Fibroblast of villous mesenchyme (primary cell): ENCODE data around the gene MACROD1. TPM values are rescaled to one million over a fixed set of nuclear protein-coding genes. Genes with fewer than 3 reads are reported as not detected.

ENCODE experiments used
- DNase-seq: peaks from one replicate; pipeline ENCODE4 v3.0.0-alpha.2; 2010; ENCODE audit warnings: low read depth
- H3K4me3 ChIP-seq: 2 replicates; pipeline ENCODE4 v1.5.1; 2011; ENCODE audit warnings: low read depth, mild to moderate bottlenecking, low read length
- CTCF ChIP-seq: IDR thresholded peaks from 2 replicates; pipeline ENCODE4 v1.5.1; 2012; ENCODE audit warnings: low read depth, mild to moderate bottlenecking, low read length; ENCODE audit not compliant: insufficient read depth
- total RNA-seq: library from RNA; depleted of rRNA; stranded (reverse); fragments of >200 nt; gene quantifications from 2 replicates; pipeline ENCODE4 v1.2.3, GENCODE V29; 2012

The MACROD1 gene
- total RNA-seq, 1 donor: 8.6 TPM

DNA sequence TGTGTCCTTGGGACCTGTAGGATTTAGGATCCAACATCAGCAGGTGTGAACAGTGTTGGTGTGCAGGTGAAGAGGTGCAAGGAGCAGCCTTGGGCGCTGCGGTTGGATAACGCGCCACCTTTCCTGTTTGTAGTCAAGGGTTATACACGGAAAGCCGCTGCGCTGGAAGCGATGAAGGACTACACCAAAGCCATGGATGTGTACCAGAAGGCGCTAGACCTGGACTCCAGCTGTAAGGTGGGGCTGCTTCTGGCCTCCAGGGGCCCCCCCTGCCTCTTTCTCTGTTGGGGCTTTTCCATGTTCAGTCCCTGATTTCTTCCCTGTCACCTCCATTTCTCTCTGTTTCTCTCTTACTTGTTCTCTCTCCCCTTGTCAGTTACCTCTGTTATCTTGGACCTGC lies 37.1 kb upstream of the MACROD1 start:
- DNase-seq: no peak
- H3K4me3 ChIP-seq: no peak overlapping the region
- no peak for TF ChIP-seq CTCF

DNA sequence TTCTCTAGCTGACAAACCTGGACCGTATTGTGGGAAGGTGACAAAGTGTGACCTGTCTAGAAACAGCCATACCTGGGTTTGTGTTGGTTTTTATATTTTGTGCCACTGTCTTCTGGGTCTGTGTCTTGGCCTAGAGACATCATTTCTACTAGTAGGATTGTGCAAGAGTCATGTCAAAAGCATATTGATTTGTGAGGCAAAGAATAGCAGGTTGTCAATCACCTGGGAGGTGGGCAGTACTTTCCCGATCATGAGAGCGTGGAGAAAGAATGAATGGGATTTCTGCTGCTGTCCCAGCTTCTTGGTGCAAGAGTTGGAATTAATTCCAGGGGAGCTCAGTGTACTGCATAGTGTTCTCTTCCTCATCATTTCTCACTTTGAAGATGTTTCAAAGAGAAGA lies 35.6 kb upstream of the MACROD1 start:
- no peak overlapping the region for H3K4me3 ChIP-seq
- no peak for TF ChIP-seq CTCF
- no peak for DNase-seq

DNA sequence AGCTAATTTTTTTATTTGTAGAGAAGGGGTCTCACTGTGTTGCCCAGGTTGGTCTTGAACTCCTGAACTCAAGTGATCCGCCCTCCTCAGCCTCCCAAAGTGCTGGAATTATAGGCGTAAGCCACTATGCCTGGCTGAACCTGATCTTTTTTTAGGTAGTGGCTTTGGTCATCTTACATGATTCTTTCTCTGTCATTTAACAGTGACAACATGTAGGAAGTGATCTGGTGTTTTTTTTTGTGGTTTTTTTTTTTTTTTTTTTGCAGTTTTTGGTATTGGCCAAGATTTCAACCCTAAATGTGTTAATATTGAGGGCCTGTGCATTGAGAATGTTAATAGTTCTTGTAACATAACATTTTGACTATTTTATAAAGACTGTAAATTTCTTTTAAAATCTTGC lies 32.6 kb upstream of the MACROD1 start:
- no peak for TF ChIP-seq CTCF
- DNase-seq: no peak
- no peak overlapping the region for H3K4me3 ChIP-seq

GRCh38 chr11:64196626-64197025 lies 30.7 kb upstream of the MACROD1 start:
- no peak for TF ChIP-seq CTCF
- DNase-seq: no peak
- H3K4me3 ChIP-seq: no peak overlapping the region

GRCh38 chr11:64192434-64192833 lies 26.5 kb upstream of the MACROD1 start:
- no peak overlapping the region for H3K4me3 ChIP-seq
- DNase-seq: no peak
- TF ChIP-seq CTCF: no peak

DNA sequence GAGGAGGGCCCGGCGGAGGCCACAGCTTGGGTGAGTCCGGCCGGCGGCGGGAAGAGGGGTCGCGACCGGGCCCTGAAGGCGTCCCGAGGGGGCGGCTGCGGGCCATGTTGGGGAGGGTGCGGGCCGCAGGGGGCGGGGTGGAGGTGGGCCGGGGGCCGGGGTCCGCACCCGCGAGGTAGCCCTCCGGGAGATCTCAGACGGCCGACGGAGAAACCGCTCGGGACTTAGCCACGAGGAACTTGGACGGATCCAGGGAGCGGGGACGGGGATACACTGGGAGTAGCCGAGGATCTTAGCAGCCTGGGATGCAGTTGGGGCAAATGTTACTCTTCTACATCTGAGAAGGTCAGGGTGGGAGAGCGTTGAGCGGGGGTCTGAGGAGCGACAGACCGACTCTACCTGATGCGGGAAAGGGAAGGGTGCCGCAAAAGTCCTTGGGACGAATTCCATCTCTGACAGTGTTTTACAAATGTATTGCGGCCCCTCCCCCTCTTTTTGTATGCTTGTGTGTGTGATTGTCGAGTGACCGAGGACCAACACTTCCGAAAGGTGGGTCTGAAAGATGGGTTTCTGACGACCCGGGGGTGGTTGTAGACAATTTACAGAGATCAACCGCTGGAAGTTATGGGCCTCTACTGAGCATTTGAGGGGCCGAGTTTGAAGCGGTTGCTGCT lies 20.7 kb upstream of the MACROD1 start:
- H3K4me3 ChIP-seq: no peak overlapping the region
- TF ChIP-seq CTCF: no peak
- peak; percentile 28 for DNase-seq
